Measurements from ENCODE around the gene SCEL.

SCEL gene, protein sequence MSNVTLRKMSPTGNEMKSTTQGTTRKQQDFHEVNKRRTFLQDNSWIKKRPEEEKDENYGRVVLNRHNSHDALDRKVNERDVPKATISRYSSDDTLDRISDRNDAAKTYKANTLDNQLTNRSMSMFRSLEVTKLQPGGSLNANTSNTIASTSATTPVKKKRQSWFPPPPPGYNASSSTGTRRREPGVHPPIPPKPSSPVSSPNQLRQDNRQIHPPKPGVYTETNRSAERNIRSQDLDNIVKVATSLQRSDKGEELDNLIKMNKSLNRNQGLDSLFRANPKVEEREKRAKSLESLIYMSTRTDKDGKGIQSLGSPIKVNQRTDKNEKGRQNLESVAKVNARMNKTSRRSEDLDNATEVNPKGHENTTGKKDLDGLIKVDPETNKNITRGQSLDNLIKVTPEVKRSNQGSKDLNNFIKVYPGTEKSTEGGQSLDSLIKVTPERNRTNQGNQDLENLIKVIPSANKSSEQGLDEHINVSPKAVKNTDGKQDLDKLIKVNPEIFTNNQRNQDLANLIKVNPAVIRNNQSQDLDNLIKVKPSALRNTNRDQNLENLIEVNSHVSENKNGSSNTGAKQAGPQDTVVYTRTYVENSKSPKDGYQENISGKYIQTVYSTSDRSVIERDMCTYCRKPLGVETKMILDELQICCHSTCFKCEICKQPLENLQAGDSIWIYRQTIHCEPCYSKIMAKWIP

DNA sequence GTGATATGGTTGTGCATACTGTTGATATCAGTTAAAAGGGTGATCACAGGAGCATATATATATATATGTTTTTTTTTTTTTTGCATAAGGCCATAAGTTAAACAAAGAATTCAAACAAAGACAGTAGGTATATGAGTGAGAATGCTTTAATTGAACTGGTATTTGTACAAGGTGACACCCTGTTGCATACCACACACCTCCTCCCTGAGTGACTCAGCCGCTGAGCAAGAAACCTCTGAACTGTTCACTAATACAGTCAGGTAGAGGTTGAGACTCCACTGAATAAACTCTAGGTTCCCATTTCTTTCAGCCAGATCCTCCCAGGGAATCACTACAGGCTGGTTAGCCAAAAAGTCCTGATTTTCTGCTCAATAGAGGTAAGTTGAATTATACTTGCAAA lies at the start of gene SCEL:
Gene SCEL (plus strand): TSS at position 259 of the 400 bp plus-strand sequence. CDS start 20,170 bp downstream, outside the sequence.
- no peaks in the 10 kb centered on the region for H3K9me3 ChIP-seq (ENCODE audit: control insufficient read depth, insufficient read depth, low read depth, low read length)
- H3K4me1 ChIP-seq (ENCODE audit: control insufficient read depth, insufficient read depth, low read length), result no peaks in the 10 kb centered on the region
- CTCF ChIA-PET, result no interaction called here
- TF ChIP-seq ZNF211 (tag by site-specific recombination; IDR thresholded peaks at IDR 0.05; ENCODE audit: low read depth) (no peak), ZNF366 (tag by site-specific recombination; conservative IDR thresholded peaks at IDR 0.05) (no peak), ZNF239 (tag by site-specific recombination; IDR thresholded peaks at IDR 0.05) (no peak), ZNF623 (tag by site-specific recombination; IDR thresholded peaks at IDR 0.05) (no peak), ZNF621 (tag by site-specific recombination; IDR thresholded peaks at IDR 0.05) (no peak), ZNF10 (tag by site-specific recombination; IDR thresholded peaks at IDR 0.05) (no peak)
- TF ChIP-seq, protein P1, sequence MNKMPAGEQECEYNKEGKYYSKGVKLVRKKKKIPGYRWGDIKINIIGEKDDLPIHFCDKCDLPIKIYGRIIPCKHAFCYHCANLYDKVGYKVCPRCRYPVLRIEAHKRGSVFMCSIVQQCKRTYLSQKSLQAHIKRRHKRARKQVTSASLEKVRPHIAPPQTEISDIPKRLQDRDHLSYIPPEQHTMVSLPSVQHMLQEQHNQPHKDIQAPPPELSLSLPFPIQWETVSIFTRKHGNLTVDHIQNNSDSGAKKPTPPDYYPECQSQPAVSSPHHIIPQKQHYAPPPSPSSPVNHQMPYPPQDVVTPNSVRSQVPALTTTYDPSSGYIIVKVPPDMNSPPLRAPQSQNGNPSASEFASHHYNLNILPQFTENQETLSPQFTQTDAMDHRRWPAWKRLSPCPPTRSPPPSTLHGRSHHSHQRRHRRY (tag by site-specific recombination; IDR thresholded peaks at IDR 0.05), result no peak
- TF ChIP-seq, protein P2, sequence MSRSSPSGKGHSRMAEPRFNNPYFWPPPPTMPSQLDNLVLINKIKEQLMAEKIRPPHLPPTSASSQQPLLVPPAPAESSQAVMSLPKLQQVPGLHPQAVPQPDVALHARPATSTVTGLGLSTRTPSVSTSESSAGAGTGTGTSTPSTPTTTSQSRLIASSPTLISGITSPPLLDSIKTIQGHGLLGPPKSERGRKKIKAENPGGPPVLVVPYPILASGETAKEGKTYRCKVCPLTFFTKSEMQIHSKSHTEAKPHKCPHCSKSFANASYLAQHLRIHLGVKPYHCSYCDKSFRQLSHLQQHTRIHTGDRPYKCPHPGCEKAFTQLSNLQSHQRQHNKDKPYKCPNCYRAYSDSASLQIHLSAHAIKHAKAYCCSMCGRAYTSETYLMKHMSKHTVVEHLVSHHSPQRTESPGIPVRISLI (tag by site-specific recombination; IDR thresholded peaks at IDR 0.05), result no peak
- TF ChIP-seq, protein P3, sequence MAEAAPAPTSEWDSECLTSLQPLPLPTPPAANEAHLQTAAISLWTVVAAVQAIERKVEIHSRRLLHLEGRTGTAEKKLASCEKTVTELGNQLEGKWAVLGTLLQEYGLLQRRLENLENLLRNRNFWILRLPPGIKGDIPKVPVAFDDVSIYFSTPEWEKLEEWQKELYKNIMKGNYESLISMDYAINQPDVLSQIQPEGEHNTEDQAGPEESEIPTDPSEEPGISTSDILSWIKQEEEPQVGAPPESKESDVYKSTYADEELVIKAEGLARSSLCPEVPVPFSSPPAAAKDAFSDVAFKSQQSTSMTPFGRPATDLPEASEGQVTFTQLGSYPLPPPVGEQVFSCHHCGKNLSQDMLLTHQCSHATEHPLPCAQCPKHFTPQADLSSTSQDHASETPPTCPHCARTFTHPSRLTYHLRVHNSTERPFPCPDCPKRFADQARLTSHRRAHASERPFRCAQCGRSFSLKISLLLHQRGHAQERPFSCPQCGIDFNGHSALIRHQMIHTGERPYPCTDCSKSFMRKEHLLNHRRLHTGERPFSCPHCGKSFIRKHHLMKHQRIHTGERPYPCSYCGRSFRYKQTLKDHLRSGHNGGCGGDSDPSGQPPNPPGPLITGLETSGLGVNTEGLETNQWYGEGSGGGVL (tag by site-specific recombination; IDR thresholded peaks at IDR 0.05), result no peak
- TF ChIP-seq, protein P4, sequence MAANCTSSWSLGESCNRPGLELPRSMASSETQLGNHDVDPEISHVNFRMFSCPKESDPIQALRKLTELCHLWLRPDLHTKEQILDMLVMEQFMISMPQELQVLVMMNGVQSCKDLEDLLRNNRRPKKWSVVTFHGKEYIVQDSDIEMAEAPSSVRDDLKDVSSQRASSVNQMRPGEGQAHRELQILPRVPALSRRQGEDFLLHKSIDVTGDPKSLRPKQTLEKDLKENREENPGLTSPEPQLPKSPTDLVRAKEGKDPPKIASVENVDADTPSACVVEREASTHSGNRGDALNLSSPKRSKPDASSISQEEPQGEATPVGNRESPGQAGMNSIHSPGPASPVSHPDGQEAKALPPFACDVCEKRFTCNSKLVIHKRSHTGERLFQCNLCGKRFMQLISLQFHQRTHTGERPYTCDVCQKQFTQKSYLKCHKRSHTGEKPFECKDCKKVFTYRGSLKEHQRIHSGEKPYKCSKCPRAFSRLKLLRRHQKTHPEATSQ (tag by site-specific recombination; IDR thresholded peaks at IDR 0.05), result no peak
- TF ChIP-seq, protein P5, sequence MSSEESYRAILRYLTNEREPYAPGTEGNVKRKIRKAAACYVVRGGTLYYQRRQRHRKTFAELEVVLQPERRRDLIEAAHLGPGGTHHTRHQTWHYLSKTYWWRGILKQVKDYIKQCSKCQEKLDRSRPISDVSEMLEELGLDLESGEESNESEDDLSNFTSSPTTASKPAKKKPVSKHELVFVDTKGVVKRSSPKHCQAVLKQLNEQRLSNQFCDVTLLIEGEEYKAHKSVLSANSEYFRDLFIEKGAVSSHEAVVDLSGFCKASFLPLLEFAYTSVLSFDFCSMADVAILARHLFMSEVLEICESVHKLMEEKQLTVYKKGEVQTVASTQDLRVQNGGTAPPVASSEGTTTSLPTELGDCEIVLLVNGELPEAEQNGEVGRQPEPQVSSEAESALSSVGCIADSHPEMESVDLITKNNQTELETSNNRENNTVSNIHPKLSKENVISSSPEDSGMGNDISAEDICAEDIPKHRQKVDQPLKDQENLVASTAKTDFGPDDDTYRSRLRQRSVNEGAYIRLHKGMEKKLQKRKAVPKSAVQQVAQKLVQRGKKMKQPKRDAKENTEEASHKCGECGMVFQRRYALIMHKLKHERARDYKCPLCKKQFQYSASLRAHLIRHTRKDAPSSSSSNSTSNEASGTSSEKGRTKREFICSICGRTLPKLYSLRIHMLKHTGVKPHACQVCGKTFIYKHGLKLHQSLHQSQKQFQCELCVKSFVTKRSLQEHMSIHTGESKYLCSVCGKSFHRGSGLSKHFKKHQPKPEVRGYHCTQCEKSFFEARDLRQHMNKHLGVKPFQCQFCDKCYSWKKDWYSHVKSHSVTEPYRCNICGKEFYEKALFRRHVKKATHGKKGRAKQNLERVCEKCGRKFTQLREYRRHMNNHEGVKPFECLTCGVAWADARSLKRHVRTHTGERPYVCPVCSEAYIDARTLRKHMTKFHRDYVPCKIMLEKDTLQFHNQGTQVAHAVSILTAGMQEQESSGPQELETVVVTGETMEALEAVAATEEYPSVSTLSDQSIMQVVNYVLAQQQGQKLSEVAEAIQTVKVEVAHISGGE (tag by site-specific recombination; conservative IDR thresholded peaks at IDR 0.05; ENCODE audit: low read depth), result no peak
- TF ChIP-seq, protein P6, sequence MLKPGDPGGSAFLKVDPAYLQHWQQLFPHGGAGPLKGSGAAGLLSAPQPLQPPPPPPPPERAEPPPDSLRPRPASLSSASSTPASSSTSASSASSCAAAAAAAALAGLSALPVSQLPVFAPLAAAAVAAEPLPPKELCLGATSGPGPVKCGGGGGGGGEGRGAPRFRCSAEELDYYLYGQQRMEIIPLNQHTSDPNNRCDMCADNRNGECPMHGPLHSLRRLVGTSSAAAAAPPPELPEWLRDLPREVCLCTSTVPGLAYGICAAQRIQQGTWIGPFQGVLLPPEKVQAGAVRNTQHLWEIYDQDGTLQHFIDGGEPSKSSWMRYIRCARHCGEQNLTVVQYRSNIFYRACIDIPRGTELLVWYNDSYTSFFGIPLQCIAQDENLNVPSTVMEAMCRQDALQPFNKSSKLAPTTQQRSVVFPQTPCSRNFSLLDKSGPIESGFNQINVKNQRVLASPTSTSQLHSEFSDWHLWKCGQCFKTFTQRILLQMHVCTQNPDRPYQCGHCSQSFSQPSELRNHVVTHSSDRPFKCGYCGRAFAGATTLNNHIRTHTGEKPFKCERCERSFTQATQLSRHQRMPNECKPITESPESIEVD (tag by site-specific recombination; IDR thresholded peaks at IDR 0.05), result no peak
- POLR2A ChIA-PET, result no interaction called here
- H3K36me3 ChIP-seq (ENCODE audit: control insufficient read depth in 2 of 2, insufficient read depth in 1 of 2, low read length in 2 of 2), result no peaks in the 10 kb centered on the region
- H3K4me3 ChIP-seq (ENCODE audit: low read depth, low read length), result no peak within 1 kb of the TSS
- no peak within 1 kb of the TSS for H3K27ac ChIP-seq (ENCODE audit: extremely low read depth, low read depth, low read length)
